Measurements from ENCODE around the gene SLC22A7. TPM values are rescaled to one million over a fixed set of nuclear protein-coding genes. Genes with fewer than 3 reads are reported as not detected.

The SLC22A7 gene
- total RNA-seq, 1 donor from 2014 or later, result not detected

DNA sequence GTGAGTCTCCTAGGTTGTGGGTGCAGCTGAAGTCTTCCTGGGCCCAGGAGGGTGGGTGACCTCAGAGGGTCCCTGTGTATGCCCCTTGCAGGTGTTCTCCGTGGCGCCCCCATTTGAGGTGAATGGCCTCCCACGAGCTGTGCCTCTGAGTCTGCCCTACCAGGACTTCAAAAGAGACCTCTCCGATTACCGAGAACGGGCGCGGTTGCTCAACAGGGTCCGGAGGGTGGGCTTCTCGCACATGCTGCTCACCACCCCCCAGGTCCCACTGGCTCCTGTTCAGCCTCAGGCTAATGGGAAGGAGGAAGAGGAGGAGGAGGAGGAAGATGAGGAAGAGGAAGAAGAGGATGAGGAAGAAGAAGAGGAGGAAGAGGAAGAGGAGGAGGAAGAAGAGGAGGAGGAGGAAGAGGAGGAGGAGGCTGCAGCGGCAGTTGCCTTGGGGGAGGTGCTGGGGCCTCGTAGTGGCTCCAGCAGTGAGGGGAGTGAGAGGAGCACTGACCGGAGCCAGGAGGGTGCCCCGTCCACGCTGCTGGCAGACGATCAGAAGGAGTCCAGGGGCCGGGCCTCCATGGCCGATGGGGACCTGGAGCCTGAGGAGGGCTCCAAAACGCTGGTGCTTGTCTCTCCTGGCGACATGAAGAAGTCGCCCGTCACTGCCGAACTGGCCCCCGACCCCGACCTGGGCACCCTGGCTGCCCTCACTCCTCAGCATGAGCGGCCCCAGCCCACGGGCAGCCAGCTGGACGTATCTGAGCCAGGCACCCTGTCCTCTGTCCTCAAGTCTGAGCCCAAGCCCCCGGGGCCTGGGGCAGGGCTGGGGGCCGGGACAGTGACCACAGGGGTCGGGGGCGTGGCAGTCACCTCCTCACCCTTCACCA is 15.2 kb upstream of the SLC22A7 start:
- no peak for DNase-seq (ENCODE audit: low read depth in 2 of 2)

DNA sequence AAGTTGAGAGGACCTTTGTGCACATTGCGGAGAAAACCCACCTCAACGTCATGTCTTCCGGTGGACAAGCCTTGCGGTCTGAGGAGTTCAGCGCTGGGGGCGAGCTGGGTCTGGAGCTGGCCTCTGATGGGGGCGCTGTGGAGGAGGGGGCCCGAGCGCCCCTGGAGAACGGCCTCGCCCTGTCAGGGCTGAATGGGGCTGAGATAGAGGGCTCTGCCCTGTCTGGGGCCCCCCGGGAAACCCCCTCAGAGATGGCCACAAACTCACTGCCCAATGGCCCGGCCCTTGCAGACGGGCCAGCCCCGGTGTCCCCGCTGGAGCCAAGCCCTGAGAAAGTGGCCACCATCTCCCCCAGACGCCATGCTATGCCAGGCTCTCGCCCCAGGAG is 14.6 kb upstream of the SLC22A7 start:
- no peak for DNase-seq (ENCODE audit: low read depth in 2 of 2)

DNA sequence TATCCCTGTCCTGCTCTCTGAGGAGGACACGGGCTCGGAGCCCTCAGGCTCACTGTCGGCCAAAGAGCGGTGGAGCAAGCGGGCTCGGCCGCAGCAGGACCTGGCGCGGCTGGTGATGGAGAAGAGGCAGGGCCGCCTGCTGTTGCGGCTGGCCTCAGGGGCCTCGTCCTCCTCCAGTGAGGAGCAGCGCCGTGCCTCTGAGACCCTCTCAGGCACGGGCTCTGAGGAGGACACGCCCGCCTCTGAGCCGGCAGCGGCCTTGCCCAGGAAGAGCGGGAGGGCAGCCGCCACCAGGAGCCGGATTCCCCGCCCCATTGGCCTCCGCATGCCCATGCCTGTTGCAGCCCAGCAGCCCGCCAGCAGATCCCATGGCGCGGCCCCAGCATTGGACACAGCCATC is 14.2 kb upstream of the SLC22A7 start:
- no peak for DNase-seq (ENCODE audit: low read depth in 2 of 2)

- no peak for DNase-seq (ENCODE audit: low read depth in 2 of 2)
Measured at GRCh38 chr6:43284991-43285781, 12.9 kb upstream of the SLC22A7 start.

DNA sequence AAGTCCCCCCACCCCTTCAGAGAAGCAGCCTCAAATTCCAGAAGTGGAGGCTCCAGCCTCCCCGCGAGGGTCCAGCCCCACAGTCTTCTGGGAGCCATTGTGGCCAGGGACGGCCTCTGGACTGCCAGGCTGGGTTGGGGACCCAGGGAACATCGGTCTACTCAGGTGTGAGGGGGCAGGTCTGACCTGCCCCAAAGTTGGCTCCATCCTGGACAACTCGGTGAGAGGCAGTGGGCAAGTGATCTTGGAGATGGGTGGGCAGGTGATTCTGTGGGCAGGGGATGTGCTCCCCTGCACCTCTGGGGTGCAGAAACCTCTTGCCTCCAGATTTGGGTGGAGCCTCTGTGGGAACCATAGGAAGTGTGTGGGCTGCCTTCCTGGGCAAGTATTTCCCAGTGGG is 12.2 kb upstream of the SLC22A7 start:
- no peak for DNase-seq (ENCODE audit: low read depth in 2 of 2)

GRCh38 chr6:43286456-43286979 is 11.5 kb upstream of the SLC22A7 start:
- DNase-seq (ENCODE audit: low read depth in 2 of 2), result no peak

DNA sequence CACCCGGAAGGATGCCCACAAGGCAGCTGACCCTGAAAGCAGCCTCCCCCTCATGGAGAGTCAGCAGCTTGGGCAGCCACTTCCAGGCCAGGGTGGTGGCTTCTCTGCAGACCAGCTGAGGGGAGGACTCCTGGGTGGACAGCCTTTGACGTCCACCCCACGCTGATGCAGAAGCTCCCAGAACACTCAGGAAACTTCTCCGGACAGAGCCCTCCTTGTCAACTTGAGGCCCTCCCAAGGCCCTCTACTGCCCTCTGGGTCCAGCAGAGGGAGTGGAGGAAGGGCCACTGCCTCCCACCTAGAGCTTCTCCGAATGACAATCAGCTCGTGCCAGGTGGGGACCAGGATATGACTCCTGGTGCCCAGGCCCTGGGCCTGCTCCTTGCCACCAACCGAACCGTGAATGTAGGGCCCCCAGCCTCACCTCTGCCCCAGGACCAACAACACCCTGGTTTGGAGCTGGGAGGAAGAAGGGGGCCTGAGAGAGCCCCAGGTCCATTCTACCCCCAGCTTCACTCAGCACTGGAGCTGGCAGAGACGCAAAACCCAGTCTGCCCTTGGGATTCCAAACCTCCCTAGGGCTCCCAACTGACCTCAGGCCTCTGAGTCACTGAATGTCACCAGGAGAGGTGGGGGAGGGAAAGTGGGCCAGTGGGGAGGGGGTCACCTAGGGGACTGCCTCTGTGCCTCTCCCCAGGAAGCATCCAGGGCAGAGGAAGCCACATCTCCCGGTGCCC is 10.9 kb upstream of the SLC22A7 start:
- DNase-seq (ENCODE audit: low read depth in 2 of 2), result no peak

DNA sequence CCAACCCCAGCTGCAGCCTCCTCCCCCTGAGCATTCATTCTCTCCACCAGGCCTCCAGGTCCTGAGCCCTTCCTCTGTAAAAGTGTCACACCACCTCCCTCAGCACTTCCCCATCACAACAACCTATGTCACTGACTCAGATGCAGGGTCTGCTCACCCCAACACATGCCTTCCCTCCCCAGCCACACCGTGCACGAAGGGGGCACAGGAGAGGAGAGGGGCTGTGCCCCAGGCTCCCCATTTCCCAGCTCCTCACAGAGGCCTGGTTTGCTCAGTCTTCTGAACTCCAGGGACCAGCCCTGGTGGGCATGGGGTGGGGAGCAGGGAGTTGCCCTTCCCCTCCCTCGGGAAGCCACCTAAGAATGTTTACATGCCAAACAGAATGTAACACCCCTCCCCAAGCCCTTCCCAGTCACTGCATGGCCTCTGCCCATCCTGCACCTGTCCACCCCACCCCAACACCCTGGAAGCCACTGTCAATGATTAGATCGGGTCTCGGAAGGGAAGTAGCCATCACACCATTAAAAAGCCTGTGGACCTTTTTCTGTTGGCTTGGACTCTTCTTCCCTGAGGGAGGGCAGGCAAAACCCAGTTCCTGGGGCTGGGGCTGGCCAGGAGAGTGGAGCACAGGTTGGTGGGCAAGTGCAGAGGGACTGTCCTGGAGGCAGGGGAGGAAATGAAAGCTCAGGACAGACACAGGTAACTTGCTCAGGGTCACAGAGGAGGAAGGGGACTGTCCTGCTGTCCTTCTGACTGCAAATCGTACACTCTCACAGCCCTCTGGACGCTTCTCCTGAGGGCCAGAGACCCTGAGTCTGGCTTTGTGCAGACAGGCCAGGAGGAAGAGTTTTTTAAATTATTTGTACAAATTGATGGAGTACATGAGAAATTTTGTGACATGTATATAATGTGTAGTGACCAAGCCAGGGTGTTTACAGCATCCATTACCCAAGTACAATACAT is 10.1 kb upstream of the SLC22A7 start:
- DNase-seq (ENCODE audit: low read depth in 2 of 2), result no peak

DNA sequence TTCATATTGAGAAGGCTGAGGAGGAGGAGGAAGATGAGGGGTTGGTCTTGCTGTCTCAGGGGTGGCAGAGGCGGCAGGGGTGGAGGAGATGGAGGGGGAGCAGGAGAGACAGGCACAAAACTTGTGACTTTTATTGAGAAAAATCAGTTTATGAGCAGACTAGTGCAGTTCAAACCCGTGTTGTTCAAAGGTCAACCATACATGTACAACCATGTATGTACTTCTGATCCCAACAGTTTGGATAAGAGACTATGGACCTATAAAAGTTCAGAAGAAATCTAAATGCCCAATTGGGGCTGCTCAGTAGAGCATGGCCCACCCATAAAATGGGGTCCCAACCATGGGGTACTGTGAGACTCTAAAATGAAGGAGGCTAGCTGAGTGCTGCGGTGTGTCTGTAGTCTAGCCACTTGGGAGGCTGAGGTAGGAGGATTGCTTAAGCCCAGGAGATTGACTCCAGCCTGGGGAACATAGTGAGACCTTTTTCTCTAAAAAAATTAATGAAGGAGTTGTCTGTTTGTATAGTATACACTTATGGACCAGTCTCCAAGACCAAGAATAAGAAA is 7.6 kb upstream of the SLC22A7 start:
- no peak for DNase-seq (ENCODE audit: low read depth in 2 of 2)

DNA sequence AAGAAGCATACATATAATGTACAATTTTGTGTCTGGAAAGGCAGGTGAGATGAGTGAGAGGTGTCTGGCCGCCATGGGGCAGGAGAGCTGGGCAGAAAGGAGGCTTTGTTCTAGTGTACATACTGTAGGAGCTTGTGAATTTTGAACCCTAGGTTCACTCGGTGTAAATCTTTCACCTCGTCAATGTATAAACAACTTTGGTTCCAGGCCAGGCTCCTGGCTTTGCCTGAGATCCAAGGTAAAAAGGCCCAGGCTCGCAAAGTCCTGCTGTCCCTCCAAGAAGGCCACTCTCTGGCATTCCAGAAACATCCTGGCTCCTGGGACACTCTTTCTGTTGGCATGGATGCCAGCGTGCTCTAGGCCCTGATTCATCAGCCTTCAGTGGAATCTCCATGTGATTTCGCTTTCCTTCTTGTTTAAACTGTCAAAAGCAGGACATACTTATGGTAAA is 7.1 kb upstream of the SLC22A7 start:
- DNase-seq (ENCODE audit: low read depth in 2 of 2), result no peak

DNA sequence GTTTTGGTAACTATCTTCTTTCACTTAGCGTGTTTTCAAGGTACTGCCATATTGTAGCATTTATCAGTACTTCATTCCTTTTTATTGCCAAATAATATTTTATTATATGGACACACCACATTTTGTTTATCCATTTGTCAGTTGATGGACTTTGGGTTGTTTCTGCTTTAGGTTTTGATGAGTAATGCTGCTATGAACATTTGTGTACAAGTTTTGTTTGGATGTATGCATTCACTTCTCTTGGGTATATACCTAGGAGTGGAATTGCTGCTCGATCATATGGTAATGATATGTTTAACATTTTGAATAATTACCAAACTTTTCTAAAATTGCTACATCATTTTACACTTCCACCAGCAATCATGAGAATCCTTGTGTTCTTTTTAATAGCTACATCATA is 6.4 kb upstream of the SLC22A7 start:
- DNase-seq (ENCODE audit: low read depth in 2 of 2), result no peak

GRCh38 chr6:43292341-43292740 is 5.7 kb upstream of the SLC22A7 start:
- no peak for DNase-seq (ENCODE audit: low read depth in 2 of 2)

- DNase-seq (ENCODE audit: low read depth in 2 of 2), result no peak
Measured at GRCh38 chr6:43292763-43293318, 5.2 kb upstream of the SLC22A7 start.

DNA sequence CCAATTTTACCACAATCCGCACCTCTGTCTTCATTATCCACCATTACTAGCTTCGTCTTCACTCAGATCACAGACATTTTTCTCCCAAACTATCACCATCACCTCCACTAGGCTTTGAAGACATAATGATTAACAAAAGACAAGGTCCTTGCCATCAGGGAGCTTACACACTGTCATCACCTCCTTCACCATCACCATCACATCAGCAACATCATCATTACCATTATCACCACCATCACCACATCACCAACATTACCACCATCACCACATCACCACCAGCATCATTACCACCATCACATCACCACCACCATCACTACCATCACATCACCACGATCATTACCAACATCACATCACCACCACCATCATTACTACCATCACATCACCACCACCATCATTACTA is 4.4 kb upstream of the SLC22A7 start:
- no peak for DNase-seq (ENCODE audit: low read depth in 2 of 2)

- no peak for DNase-seq (ENCODE audit: low read depth in 2 of 2)
Measured at GRCh38 chr6:43294536-43294935, 3.5 kb upstream of the SLC22A7 start.

DNA sequence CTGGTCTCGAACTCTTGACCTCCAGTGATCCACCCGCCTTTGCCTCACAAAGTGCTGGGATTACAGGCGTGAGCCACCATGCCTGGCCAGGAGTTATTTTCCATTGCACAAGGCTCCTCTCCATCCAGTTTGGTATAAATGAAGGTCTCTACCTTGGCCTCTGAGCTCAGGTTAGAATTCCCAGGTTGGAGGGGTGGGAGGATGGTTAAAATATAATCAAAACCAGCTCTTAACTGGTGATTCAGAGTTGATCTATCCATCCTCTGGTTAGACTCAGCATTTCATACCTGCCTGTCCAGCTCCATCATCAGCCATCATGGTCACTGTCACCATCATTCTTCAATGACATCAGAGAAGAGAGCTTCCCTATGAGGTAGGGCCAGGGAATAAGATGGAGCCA is 2.6 kb upstream of the SLC22A7 start:
- no peak for DNase-seq (ENCODE audit: low read depth in 2 of 2)

- no peak for DNase-seq (ENCODE audit: low read depth in 2 of 2)
Measured at GRCh38 chr6:43296780-43297497, 1.1 kb upstream of the SLC22A7 start.

GRCh38 chr6:43298565-43299337 is 691 bp downstream of the SLC22A7 start:
- DNase-seq (ENCODE audit: low read depth in 2 of 2), result no peak
